Adipocyte (in vitro differentiated cells): ENCODE results near the gene RBM47.

ENCODE experiments used
- DNase-seq: peaks from one replicate; pipeline ENCODE4 v3.0.0-alpha.2; 2015; ENCODE audit warnings: low read depth
- H3K27me3 ChIP-seq: replicated peaks from 2 replicates; pipeline ENCODE4 v1.7.0; 2013; ENCODE audit warnings: mild to moderate bottlenecking, low read length, moderate library complexity; ENCODE audit not compliant: control insufficient read depth, insufficient read depth
- H3K36me3 ChIP-seq: 2 replicates; pipeline ENCODE4 v1.7.0; 2013; ENCODE audit warnings: low read length, mild to moderate bottlenecking, moderate library complexity; ENCODE audit not compliant: control insufficient read depth, insufficient read depth, severe bottlenecking
- H3K4me1 ChIP-seq: 2 replicates; pipeline ENCODE4 v1.7.0; 2013; ENCODE audit warnings: mild to moderate bottlenecking, low read length, moderate library complexity; ENCODE audit not compliant: control insufficient read depth, insufficient read depth
- H3K4me3 ChIP-seq: 2 replicates; pipeline ENCODE4 v1.7.0; 2013; ENCODE audit warnings: mild to moderate bottlenecking, low read length, moderate library complexity
- H3K9ac ChIP-seq: 2 replicates; pipeline ENCODE4 v1.7.0; 2013; ENCODE audit warnings: mild to moderate bottlenecking, low read length, moderate library complexity
- H3K9me3 ChIP-seq: 2 replicates; pipeline ENCODE4 v1.7.0; 2013; ENCODE audit warnings: mild to moderate bottlenecking, low read length, moderate library complexity; ENCODE audit not compliant: control insufficient read depth

RBM47 gene

GRCh38 chr4:40506066-40506465 is 123.6 kb downstream of the RBM47 start:
- DNase-seq = no peak
- Histone ChIP-seq H3K36me3 (no peaks in the 10 kb centered on the region), H3K9me3 (no peaks in the 10 kb centered on the region), H3K4me1 (peaks cover 3% of the 10 kb centered on the region), H3K4me3 (no peak overlapping the region), H3K9ac (no peak overlapping the region), H3K27me3 (no peaks in the 10 kb centered on the region)

GRCh38 chr4:40502934-40503333 is 126.7 kb downstream of the RBM47 start:
- no peak for DNase-seq
- Histone ChIP-seq H3K27me3 (no peaks in the 10 kb centered on the region), H3K9me3 (no peaks in the 10 kb centered on the region), H3K36me3 (no peaks in the 10 kb centered on the region), H3K9ac (no peak overlapping the region), H3K4me1 (peaks cover 3% of the 10 kb centered on the region), H3K4me3 (no peak overlapping the region)

GRCh38 chr4:40502220-40502619 is 127.4 kb downstream of the RBM47 start:
- H3K9me3 ChIP-seq = no peaks in the 10 kb centered on the region
- no peak for DNase-seq
- H3K4me1 ChIP-seq = peaks cover 3% of the 10 kb centered on the region
- no peaks in the 10 kb centered on the region for H3K27me3 ChIP-seq
- no peaks in the 10 kb centered on the region for H3K36me3 ChIP-seq
- H3K4me3 ChIP-seq = no peak overlapping the region
- H3K9ac ChIP-seq = no peak overlapping the region

GRCh38 chr4:40500781-40501180 is 128.9 kb downstream of the RBM47 start:
- Histone ChIP-seq H3K4me1 (peaks cover 3% of the 10 kb centered on the region), H3K4me3 (no peak overlapping the region), H3K36me3 (no peaks in the 10 kb centered on the region), H3K27me3 (no peaks in the 10 kb centered on the region), H3K9me3 (no peaks in the 10 kb centered on the region), H3K9ac (no peak overlapping the region)
- DNase-seq = no peak

- no peak for DNase-seq
- H3K27me3 ChIP-seq = no peaks in the 10 kb centered on the region
- no peak overlapping the region for H3K4me3 ChIP-seq
- H3K9ac ChIP-seq = no peak overlapping the region
- H3K4me1 ChIP-seq = peaks cover 3% of the 10 kb centered on the region
- no peaks in the 10 kb centered on the region for H3K9me3 ChIP-seq
- no peaks in the 10 kb centered on the region for H3K36me3 ChIP-seq
Observed at GRCh38 chr4:40493160-40493559, 136.5 kb downstream of the RBM47 start.

GRCh38 chr4:40492691-40493090 is 137.0 kb downstream of the RBM47 start:
- Histone ChIP-seq H3K36me3 (no peaks in the 10 kb centered on the region), H3K9ac (no peak overlapping the region)

GRCh38 chr4:40490481-40490880 is 139.2 kb downstream of the RBM47 start:
- no peak for DNase-seq
- H3K4me1 ChIP-seq = peaks cover 12% of the 10 kb centered on the region

More at GRCh38 chr4:40492691-40493090, 137.0 kb downstream of the RBM47 start:
- no peaks in the 10 kb centered on the region for H3K9me3 ChIP-seq
- peaks cover 3% of the 10 kb centered on the region for H3K4me1 ChIP-seq
- no peak for DNase-seq
- no peaks in the 10 kb centered on the region for H3K27me3 ChIP-seq
- H3K4me3 ChIP-seq = no peak overlapping the region

GRCh38 chr4:40489961-40490360 is 139.7 kb downstream of the RBM47 start:
- DNase-seq = no peak
- Histone ChIP-seq H3K9me3 (no peaks in the 10 kb centered on the region), H3K4me1 (peaks cover 12% of the 10 kb centered on the region), H3K36me3 (no peaks in the 10 kb centered on the region), H3K27me3 (no peaks in the 10 kb centered on the region), H3K4me3 (no peak overlapping the region), H3K9ac (no peak overlapping the region)

More at GRCh38 chr4:40490481-40490880, 139.2 kb downstream of the RBM47 start:
- no peak overlapping the region for H3K9ac ChIP-seq
- no peak overlapping the region for H3K4me3 ChIP-seq
- H3K36me3 ChIP-seq = no peaks in the 10 kb centered on the region
- no peaks in the 10 kb centered on the region for H3K27me3 ChIP-seq
- H3K9me3 ChIP-seq = no peaks in the 10 kb centered on the region

GRCh38 chr4:40486534-40486933 is 143.1 kb downstream of the RBM47 start:
- no peak overlapping the region for H3K9ac ChIP-seq
- peak; percentile 51 for DNase-seq
- H3K4me3 ChIP-seq = no peak overlapping the region
- H3K9me3 ChIP-seq = no peaks in the 10 kb centered on the region
- no peaks in the 10 kb centered on the region for H3K27me3 ChIP-seq
- no peaks in the 10 kb centered on the region for H3K36me3 ChIP-seq
- peaks cover 10% of the 10 kb centered on the region for H3K4me1 ChIP-seq

GRCh38 chr4:40484346-40485090 is 145.1 kb downstream of the RBM47 start:
- peaks cover 9% of the 10 kb centered on the region for H3K4me1 ChIP-seq
- no peaks in the 10 kb centered on the region for H3K27me3 ChIP-seq
- H3K36me3 ChIP-seq = no peaks in the 10 kb centered on the region
- H3K4me3 ChIP-seq = no peak overlapping the region
- no peak overlapping the region for H3K9ac ChIP-seq
- no peaks in the 10 kb centered on the region for H3K9me3 ChIP-seq
- no peak for DNase-seq

- DNase-seq = no peak
- peaks cover 9% of the 10 kb centered on the region for H3K4me1 ChIP-seq
- no peak overlapping the region for H3K4me3 ChIP-seq
- no peak overlapping the region for H3K9ac ChIP-seq
- H3K9me3 ChIP-seq = no peaks in the 10 kb centered on the region
- H3K36me3 ChIP-seq = no peaks in the 10 kb centered on the region
- H3K27me3 ChIP-seq = no peaks in the 10 kb centered on the region
Observed at GRCh38 chr4:40482985-40483647, 146.5 kb downstream of the RBM47 start.
